ENCODE results near the gene CLDND2.
A peak's percentile ranks its signal among the peaks of the same experiment; 100 is the strongest.

Gene CLDND2

GRCh38 chr19:51380379-51380778 lies 11.6 kb upstream of the CLDND2 start:
- DNase-seq (ENCODE audit: low read depth): no peak

GRCh38 chr19:51377422-51377821 lies 8.6 kb upstream of the CLDND2 start:
- no peak for DNase-seq (ENCODE audit: low read depth)

DNA sequence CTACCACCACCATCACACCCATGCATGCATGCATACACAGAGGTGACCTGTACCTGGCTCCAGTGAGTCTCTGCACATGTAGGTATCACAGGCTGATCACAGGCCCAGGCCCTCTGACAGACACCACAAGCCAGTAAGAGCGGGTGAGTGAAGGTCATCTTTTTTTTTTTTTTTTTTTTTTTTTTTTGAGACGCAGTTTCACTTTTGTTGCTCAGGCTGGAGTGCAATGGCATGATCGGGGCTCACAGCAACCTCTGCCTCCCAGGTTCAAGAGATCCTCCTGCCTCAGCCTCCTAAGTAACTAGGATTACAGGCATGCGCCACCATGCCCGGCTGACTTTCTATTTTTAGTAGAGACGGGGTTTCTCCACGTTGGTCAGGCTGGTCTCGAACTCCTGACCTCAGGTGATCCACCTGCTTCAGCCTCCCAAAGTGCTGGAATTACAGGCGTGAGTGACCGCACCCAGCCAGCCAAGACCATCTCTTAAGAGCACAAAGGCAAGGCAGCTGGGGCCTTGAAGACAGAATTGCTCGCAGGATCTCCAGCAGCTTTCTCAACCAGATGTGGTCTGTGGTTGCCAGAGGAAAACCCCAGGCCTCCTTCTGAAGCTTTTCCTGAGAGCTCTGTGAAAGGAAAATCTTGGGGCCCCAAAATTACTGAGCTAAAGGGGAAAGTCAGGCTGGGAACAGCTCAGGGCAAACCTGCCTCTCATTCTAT lies 6.9 kb upstream of the CLDND2 start:
- DNase-seq (ENCODE audit: low read depth): no peak

GRCh38 chr19:51372649-51373504 lies 4.1 kb upstream of the CLDND2 start, which contains the start of gene NKG7:
Gene NKG7 (minus strand): TSS chr19:51372654. CDS start chr19:51372535, 119 bp downstream.
- DNase-seq (ENCODE audit: low read depth): peak; percentile 86

DNA sequence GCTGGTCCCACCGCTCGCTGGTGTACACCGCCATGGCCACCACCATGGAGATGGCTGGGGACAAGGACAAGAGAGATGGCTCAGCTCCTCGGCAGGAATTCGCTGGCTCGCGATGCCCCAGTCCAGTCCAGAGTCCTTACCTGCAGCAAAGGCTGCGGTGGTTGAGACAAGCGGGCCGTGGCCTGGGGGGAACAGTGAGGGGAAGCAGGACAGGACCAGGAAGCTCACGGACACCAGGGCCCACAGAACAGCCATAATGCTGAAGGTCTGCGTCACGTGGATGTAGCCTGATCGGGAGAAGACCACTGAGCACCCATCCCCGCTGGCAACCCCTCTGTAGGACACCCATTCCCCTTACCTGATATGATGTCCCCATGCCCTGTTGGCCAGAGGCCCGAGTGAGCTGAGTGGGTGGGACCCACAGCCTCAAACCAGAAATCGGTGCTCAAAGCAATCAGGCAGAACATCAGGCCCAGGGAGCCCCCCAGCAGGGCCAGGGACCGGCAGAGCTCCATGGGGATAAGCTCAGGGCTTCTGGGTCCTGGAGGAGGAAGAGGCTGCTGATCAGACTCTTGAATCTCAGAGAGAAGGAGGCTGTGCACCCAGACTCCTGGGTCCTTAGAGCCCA lies 3.3 kb upstream of the CLDND2 start:
- no peak for DNase-seq (ENCODE audit: low read depth)

GRCh38 chr19:51371186-51371690 lies 2.4 kb upstream of the CLDND2 start:
- DNase-seq (ENCODE audit: low read depth): no peak

GRCh38 chr19:51370230-51370629 lies 1.4 kb upstream of the CLDND2 start:
- DNase-seq (ENCODE audit: low read depth): no peak

DNA sequence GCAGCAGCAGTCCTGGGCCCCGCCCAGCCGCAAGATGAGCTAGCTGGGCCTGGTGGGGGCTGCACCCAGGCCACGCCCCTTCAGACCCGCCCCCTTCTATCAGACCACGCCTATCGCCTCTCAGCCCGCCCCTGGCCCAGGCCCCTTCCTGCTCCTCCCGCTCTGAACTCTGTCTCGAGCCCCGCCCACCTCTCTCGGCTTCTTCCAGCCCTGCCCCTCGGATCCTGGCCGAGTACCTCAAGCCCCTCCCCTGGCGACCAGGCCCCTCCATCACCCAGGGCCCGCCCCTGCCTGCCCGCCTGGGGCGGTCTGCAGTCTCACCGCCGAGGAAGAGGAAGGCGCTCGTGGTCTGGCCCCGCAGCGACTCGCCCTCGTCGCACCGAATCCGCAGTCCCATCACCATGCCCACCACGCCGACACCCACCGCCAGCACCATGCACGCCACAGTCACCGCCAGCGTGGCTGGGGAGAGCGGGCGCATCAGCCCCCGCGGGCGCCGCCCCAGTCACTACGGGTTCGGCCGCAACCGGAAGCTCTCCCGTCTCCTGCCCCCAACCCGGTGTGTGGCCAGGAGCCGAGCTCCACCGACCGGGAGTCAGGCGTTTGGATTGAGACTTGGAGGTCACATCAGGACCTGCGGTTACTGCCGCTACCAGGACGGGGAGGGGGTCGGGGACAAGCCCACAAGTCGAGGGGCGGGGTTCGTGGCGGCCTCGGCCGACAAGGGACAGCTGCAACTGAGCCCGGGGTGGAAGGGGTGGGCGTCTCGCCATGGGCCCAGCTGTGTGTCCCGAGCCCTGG lies 1.0 kb downstream of the CLDND2 start:
- peak; percentile 94 for DNase-seq (ENCODE audit: low read depth)

DNA sequence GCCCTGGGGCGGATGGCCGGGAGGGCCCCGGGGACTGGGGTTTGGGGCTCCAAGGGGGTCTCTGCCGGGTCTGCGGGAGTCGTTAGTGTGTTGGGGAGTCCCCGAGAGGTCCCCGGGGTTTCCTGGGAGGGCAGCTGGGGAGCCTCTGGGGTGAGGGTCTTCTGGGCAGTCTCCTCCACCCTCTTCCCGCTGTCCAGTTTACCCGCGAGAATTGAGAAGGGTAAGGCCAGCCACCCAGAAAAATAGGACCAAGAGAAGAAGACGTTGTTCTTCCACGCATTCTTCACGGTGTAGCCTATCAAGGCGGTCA lies 1.6 kb downstream of the CLDND2 start:
- DNase-seq (ENCODE audit: low read depth): no peak

DNA sequence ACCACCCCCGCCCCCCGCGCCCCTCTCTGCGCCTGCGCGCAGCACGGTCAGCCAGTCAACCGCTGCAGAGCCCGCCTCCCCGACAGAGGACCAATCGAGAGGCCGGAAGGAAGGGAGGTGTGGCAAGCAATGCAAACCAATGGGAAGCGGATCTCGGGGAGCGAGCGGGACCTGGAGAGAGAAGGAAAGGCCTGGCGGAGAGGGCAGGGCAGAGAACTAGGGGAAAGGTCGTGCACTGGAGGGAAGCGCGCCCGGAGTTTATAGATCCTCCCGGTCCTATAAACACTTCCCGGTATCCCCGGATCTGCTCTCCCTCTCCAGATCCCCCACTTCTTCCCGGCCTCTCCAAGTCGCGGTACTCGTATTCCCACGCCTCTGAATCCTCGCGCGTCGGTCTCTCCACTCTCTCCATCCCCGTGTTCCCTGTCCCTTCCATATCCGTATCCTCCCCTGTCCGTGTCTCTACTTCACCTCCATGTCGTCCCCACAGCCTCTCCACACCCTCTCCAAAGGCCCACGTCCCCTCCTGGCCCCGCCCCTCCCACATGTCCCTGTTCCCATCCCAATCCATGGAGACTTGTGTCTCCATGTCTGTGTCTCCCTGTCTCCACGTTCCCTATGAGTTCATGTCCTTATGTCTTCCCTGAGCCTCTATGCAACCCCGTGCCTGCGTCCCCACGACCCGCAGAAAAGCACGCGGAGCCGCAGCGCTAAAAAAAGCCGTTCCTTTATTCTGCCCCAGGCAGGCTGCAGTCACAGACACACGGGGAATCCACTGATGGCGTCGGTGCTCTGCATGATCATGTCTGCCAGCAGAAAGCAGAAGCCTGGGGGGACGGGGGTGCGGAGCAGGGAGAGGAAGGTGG lies 2.2 kb downstream of the CLDND2 start:
- peak; percentile 85 for DNase-seq (ENCODE audit: low read depth)

DNA sequence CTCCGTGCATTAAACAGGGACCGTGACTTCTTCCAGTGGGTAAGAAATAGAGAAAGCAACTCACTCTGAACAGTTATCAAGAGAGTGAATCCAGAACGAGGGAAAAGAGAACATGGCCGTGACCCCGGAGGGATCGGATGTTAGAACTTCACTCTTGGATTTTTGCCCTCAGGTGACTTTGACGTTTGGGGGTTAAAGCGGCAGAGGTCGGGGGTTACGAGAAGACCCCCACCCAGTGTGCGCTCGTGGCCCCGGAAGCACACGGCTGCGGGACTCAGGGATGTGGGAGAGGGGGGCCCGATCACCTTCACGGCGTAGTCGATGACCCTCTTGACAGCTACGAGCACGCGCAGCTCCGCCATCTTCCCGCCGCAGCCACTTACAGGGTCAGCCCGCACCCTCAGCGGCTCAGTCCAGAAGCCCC lies 2.8 kb downstream of the CLDND2 start, which contains the start of gene ETFB:
ETFB (minus strand) TSS at position 424 of the 424 bp plus-strand sequence; CDS start at position 362, 62 bp downstream.
- no peak for DNase-seq (ENCODE audit: low read depth)

GRCh38 chr19:51365211-51365964 lies 3.4 kb downstream of the CLDND2 start:
- DNase-seq (ENCODE audit: low read depth): no peak

DNA sequence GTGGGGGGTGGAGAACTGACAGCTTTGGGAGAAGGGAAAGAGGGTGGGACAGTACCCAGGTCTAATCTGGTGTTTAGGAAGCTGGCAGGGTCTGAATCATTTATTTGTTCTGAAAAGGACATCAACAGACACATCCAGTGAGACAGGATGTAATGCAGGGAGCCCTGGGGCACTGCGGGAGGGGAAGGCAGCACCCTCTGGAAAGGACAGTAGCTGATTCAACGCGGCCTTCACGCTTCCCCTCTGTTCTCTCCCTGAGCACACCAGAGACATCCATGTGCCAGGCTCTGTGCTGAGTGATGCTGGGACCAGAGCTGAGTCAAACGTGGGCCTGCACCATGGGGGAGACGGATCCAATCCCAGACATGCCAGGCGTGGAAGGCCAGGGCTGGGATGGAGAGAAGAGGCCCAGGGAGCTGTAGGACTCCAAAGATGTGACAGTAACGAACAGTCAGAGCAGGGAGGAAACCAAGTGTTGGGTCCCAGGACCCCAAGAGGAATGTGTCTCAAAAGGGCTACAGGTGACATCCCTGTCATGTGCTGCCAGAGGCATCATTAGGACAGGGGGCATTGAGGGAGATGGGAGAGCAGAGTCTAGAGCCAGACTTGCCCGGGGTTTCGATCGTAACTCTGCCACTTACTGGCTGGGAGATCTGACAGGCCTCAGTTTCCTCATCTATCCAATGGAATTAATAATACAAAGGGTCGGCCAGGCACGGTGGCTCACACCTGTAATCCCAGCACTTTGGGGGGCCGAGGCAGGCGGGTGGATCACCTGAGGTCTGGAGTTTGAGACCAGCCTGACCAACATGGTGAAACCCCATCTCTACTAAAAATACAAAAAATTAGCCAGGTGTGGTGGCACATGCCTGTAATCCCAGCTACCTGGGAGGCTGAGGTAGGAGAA lies 4.3 kb downstream of the CLDND2 start:
- DNase-seq (ENCODE audit: low read depth): no peak

DNA sequence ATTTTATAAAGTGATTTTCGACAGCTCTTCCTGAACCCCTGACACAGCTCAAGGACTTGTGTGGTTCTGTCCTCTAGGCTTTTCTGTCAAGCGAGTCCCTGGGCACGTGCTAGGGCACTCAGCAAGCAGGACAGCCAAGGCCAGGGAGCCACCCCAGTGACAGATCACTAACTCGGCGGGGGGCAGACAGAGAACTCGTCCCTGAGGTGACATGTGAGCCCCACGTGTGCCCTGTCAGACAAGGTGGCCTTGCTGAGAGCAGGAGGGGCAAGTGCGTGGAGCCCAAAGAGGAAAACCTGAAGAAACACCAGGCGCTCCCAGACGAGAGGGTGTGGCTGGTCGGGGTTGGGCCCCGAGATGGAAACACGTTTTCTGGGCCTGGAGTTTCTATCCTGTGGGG lies 7.6 kb downstream of the CLDND2 start:
- DNase-seq (ENCODE audit: low read depth): no peak

DNA sequence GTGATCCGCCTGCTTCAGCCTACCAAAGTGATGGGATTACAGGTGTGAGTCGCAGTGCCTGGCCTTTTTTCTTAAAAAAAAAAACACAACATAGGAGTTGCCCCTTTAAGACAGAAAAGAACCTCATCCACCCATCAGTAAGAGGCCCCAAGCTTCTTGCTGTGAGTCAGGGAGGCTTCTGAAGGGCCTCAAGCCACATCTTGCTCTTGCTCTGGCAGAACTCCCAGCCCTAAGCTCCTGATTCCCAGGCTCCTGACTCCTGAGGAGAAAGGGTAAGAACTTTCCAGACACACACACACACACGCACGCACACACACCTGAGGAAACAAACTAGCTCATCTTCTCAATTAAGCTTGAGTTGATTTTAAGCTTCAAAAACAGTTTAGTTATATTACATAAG lies 9.5 kb downstream of the CLDND2 start:
- no peak for DNase-seq (ENCODE audit: low read depth)

- no peak for DNase-seq (ENCODE audit: low read depth)
Measured at GRCh38 chr19:51357952-51358351, 10.9 kb downstream of the CLDND2 start.

DNA sequence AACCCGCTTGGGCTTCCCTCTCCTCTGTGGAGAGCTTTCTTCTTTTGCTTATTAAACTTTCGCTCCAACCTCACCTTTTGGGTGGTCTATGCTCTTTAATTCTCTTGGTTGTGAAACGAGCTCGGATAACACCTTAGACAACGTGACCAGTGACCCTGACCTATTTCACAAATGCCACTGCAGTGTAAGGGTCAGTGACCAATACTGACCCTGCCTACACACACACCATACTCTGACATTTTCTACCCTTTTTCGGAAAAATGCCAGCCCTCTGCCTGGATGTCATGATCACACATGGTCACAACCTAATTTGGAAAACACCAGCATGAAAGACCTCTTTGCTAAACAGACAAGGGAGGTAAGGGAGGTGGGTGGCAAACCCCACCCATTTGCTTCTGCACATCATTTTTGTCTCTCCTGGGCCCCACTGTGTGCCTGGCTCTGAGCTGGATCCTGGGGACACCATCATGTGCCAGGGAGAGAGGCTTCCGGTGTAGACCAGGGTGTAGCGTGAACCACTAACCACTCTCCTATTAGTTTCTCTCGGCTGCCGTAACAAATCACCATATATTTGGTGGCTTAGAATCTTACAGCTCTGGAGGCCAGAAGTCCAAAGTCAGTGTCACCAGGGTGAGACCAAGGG lies 12.5 kb downstream of the CLDND2 start:
- DNase-seq (ENCODE audit: low read depth): no peak

GRCh38 chr19:51354742-51355148 lies 14.1 kb downstream of the CLDND2 start:
- DNase-seq (ENCODE audit: low read depth): no peak

All from activated gamma-delta T cell treated with anti-CD3 and anti-CD28 coated beads, Interleukin-2, amount 50 U/mL, for 16 hours (primary cell).